ENCODE data around the gene RRBP1.

DNA sequence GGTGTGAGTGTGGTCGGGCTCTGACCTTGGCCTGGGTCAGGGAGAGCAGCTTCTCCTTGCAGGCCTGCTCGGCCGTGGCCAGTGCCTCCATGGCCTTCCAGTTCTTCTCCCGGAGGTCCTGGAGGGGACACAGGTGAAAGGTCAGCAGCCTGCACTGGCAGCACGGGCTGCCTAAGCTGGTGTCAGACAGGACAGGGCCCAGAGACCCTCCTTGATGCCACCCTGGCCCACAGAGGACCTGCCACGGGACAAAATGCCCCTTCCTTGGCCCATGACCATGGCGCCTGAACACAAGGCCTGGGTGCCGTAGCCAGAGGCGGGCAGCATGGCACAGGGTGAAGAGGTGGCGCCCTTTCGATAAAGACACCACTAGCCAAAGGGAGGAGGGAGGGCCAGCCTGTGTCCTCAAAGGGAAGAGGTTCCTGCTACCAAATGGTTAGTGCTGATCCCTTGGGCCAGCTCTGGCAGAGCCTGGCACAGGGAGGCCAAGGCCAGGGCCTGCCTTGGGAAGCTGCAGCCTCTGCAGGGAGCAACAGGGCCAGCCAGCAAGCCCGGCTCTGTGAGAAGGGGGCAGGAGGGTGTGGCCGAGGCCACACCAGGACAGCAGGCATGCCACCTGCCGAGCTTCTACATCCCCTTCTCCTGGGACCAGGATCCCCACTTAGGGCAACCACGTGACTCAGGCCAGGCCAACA, 57.3 kb downstream of the RRBP1 start:
- TF ChIP-seq CTCF (IDR thresholded peaks at IDR 0.05) (no peak), POLR2AphosphoS5 (IDR thresholded peaks at IDR 0.05) (no peak), POLR2A (IDR thresholded peaks at IDR 0.05) (no peak)
